Central memory CD4-positive, alpha-beta T cell (primary cell): Measurements from ENCODE around the gene DLEU7.
A peak's percentile ranks its signal among the peaks of the same experiment; 100 is the strongest.

Experiments used
- DNase-seq: peaks from one replicate; pipeline ENCODE4 v3.0.0; 2022

Gene DLEU7

DNA sequence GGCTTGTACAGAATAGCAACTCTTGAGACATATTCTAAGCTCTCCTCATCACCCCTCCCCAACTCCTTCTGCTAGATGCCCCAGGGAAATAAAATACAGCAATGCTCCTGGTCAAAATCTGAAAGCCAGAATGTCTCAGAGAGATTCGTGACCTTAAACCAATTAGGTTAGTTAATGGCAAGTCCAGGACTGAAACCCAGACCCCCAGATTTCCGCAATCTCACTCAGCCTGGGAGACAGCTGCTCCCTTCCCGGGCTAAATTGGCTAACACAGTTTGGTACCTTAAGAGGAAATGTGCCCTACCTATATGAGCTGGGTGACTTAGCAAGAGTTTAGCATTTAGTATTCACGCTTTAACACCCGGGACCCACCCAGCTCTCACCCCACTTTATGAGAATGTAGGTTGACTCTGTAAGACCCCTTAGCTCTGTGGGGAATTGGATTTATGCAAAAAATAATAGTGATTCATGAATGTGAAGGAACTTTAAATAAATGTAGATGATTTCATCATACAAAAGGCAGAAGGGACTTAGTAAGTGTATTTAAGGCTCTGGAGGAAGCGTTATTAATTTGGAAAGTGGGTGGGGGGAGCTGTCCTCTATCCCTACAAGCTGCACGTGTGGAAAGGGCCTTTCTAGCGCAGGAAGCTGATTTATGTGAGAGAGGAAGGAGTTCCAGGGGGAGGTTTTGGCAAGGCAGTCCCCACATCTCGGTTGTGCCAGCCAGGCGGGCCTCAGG lies 1.1 kb downstream of the DLEU7 start:
- no peak for DNase-seq

DNA sequence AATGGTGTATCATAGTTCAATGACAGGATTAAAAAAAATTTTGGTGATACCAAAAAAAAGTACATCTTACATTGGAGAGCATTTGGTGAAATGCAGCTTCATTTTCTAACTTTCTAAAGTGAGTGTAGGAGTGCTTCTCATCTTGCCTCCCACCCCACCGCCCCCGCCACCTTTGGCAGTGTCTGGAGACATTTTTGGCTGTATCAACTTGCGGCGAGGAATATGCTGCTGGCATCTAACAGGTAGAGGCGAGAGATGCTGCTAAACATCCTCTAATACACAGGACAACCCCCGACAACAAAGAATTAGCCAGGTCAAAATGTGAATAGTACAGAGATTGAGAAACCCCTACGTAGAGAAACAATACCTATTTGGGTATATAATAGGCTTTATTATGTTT lies 1.7 kb downstream of the DLEU7 start:
- no peak for DNase-seq

DNA sequence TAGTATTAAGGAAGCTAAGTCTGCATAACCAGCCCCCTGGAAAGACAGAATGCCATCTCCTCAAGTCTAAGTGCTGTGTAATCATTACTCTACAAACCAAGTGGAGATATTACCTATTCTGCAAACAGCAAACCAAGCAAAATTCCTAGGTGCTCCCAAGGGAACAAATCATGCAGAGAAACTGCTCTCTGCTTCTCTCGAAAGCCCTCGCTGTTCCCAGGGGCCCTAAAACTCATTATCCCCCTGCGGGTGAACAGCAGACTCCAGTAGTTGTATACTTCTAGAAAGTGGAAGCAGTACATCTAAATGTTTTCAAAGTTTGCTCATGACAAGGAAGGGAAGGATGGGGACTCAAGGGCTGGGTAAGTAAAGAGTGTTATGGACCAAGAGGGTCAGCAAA lies 3.2 kb downstream of the DLEU7 start:
- no peak for DNase-seq

DNA sequence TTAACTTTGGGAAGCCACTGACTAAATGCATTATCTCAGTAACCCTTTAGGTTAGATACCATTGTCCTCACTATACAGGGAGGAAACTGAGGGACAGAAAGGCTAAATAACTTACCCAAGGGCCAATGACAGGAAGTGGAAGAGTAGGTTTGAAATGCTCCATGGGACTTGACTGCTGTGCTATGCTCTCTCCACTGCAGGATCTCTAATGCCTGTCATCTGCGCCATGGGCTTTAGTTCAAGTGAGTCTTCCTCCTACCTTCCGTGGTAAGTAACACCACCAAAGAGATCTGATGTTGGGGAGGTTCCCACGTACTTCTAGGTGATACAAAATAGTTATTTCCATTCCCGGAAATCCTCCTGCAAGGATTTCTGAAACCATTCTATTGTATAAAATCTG lies 3.7 kb downstream of the DLEU7 start:
- DNase-seq = no peak

DNA sequence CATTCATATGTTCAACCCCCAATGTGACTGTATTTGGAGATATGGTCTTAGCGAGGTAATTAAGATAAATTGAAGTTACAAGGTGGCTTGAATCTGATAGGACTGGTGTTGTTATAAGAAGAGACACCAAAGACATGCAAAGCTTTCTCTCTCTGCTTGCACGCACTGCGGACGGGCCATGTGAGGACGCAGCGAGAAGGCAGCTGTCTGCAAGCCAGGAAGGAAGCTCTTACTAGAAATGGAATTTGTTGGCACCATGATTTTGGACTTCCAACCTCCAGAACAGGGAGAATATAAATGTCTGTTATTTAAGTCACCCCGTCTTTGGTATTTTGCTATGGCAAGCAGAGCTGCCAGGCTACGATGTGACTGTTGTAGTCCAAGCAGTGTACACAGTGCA lies 4.8 kb downstream of the DLEU7 start:
- no peak for DNase-seq

DNA sequence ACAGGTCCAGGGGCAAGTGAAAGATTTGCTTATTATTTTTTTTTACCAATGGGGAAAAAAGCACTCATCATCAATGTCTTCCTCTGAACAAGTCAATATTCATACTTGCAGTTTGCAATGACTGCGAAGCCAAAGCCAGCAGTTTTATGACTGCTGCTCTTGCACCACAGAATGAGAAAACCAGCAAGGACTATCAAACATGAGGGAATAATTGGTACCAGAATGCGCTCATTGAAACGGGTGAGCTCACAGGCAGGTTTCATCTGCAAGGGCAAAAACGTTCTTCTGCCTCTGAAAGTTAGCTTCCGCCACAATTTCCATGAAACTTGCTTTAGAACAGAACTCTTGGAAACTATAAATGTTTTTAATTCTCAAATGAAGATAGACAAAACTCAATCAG lies 5.5 kb downstream of the DLEU7 start:
- no peak for DNase-seq

DNA sequence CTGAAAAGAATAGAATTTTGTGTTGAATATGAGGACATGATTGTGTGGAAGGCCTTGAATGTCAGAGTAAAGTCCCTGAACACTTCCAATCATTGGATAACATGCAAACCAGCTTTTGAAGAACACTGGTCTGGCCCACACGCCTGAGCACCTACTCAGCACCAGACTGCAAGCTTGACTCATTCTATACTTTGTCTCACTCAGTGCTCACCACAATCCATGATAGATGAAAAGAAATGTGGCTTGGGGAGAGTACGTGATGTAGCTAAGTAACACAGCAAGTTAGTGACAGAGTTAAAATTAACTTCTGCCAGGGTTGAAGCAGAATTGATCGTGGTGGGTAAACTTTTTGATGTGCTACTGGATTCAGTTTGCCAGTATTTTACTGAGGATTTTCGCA lies 12.0 kb downstream of the DLEU7 start:
- no peak for DNase-seq

DNA sequence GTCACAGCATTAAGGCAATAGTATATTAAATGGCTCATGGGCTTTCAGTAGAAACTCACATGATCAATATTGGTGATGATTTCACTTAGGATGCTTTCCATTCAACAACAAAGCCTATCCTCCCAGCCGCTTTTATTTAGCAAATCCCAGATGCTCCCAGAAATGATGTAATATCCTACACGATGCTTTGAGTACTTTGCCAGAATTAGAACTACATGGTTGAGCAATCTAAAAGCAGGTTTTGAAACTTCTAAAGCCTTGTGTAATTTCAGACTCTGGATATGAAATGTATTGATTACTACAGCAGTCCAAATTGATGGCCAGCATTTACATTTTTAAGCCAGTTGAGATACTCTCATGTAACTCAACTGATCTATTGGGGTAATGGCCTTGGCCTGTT lies 13.6 kb downstream of the DLEU7 start:
- no peak for DNase-seq

DNA sequence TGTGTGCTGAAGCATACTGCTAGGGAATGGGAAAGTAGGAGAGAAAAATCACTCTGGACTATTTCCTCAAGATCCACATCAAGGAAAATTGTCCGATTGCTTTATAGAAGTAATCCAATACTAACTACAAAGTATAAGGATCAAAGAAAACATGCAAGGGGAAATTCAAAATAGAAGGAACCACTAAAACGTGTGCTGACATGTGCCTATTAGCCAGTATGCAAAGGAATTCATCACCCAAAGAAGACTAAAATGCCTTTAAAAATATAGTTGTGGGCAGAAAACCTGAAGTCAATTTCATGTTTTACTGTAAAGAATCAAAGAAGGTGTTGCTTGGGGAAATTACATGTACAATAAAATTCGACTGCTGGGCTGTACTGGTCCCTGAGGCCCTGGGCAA lies 14.3 kb downstream of the DLEU7 start:
- no peak for DNase-seq

DNA sequence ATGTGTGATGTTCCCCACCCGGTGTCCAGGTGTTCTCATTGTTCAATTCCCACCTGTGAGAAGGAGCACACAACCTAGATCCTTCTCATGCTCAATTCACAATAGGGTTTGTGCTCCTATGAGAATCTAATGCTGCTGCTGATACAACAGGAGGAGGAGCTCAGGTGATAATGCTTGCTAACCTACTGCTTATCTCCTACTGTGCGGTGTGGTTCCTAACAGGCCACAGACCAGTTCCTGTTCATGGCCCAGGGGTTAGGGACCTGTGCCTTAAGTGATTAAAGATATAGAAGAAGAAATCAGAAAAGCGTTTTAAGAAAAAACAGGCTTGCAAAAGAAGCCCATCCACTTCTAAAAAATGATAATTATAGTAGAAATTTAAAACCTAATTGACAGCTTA lies 17.5 kb downstream of the DLEU7 start:
- no peak for DNase-seq

DNA sequence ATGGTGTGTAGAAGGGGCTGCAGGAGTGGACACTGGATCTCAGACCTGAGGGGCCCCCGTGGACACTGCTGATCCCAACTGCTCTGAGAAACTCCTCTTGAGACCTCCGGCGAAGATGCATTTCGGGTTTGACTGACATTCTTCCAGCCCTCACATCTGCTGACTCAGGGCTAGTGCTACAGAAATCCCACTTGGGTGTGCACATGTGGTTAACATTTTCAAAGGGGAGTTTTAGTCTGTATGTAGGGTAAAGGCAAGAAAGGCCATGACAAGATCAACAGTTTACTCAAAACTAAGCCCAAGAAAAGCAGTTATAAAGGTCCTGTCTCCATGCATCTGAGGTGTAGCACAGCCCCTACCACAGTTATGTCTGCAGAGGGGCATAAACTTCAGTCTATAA lies 31.2 kb downstream of the DLEU7 start:
- DNase-seq = no peak

DNA sequence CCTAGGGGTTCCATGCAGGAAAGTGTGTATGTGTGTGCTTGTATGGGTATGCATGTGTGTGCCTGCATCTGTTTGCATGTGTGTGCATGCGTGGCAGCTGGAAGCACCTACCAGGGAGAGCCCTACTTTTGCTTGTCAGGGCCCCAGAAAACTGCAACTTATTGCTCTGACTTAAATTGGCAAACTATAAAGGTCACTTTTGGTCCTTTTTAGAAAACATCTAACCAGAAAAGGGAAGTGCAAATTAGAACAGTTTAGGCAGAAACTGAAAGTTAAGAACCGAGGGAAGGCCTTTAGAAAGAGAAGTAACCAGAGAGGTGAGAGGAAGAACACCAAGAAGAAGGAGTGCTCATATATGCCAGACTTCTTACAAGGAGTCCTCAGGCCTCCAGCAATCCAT lies 32.5 kb downstream of the DLEU7 start:
- DNase-seq = no peak

DNA sequence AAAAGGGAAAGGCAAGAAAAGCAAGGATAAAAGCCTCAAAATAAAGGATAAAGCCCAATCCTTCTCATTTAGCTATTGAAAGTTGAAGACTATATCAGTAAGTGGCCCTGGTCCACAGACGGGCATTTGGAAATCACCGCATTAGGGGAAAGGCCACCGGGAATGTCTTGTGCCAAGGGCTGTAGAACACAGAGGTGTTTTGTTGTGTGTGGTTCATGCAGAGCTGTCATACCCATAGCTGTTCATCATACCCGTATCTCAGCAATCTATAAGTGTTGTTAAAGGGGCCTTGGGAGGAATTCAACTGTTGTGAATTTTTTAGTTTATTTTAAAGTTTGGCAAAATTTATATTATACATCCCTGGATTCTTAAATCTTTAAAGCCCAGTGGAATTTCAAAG lies 33.0 kb downstream of the DLEU7 start:
- no peak for DNase-seq

DNA sequence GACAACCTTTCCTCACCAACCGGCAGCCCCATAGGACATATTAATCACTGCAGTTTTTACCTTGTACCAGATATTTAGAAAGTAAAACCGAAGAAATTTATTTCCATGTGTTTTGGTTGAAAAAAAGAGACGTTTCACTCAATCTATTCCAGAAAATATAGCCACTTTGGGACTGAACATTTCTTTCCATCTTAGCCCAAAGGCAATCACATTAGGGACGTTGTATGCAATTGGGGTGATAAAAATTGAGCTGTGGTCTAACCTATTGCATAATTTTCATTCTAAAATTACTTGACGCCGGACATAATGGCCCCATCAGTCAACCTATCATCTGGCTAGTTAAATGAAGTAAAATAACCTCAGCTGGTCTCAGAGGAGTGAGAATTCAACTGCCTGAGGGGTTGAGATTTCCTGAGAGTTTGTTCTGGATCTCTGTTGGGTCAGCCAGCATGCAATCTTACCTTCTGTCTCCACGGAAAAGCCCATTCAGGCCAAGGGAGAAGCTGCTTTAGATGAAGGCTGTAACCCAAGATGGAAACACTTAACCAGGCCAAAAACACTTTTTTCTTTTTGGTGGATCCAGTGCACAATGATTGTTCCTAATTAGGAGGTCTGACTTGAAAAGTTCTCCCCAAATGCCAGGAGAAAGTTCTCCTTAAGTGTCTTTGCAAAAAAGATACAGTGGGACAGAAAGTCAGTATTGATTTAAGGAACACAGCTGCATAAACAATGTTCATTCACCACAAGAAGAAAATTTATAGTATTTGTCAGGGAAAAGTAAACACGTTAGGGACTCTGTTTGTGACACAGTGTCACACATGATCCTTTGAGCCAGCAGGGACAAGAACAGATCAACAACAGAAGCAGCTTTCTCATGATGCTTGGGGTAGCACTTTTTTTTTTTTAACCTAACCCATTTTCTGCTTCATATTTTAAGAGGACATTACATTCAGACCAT lies 34.1 kb downstream of the DLEU7 start:
- DNase-seq = no peak

DNA sequence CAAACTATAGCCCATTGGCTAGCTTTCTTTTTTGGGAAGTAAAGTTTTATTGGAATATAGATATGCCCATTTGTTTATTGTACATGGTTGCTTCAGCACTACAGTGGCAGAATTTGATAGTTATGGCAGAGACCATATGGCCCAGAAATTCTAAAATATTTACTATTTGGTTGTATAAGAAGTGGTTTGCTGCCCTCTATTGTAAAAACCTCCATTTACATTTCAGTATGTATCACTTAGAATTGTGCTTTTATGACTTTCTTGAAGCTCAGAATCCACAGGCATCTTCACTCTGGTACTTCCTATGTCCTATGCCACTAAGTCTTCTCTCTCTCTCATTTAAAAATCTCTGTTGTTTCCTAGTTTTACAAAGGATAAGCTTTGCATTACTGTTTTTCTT lies 37.7 kb downstream of the DLEU7 start:
- DNase-seq = no peak

DNA sequence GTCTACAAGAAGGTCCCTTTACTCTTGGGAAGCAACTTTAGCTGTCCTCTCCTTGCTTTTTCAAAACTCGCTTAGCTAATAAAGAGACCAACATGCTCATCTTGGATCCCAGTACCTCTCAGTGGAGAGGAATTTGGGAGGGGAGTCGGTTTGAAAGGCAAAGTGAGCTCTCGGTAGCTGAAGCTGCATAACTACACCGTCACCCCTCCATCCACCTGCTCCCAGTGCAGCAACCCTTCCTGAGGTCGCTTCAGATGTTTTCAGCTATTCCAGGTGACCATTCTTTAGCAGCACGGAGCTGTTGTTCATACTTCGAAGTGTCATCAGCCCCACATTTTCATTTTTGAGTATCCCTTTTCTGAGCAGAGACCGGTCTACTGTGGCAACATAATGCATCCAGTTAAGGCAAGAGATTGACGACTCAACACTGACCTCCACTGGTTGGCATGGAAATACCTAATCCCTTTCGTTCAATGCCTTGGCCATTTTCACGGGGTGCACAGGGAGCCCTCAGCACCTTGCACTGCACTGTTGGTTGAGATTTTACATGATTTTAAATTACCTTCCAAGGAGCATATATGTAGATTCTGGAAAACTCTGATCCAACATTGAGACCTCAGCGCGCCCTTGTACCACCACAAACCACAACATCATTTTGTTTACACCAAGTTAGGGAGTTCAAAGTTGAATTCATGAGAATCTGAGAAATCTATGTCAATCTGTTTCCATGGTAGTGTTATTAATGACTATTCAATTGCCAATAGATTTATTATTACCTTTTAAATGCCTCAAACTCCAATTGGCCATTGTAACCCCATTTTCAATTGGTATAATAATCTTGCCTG lies 42.2 kb downstream of the DLEU7 start:
- peak; percentile 48 for DNase-seq

DNA sequence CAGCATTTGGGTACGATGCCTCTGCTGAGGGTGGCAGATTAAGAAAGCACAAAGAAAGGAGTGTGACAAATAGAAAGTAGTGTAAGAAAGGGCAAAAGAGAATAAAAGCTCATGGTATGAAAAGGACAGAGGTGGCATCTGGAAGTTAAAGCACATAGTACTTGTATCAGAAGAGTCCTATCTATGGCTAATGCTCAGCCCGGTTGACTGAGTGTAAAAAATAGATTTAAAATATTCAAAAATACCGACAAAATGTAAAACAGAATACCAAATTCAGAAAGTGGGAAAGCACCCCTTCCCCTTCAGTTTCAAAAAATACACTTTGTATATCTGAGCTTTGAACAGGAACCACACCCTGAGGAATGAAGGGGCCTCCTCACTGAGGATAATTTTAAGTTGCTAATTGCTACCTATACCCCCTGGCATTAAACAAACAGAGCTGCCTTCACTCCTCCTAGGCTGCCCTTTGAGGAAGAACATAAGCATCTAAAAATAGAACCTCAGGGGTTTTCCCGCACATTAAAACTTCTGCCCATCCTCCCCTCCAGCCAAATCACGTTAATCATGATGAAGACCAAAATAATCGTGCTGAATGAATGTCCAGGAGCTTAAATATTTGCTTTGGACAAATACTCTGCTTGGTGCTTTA lies 43.3 kb downstream of the DLEU7 start:
- DNase-seq = no peak

DNA sequence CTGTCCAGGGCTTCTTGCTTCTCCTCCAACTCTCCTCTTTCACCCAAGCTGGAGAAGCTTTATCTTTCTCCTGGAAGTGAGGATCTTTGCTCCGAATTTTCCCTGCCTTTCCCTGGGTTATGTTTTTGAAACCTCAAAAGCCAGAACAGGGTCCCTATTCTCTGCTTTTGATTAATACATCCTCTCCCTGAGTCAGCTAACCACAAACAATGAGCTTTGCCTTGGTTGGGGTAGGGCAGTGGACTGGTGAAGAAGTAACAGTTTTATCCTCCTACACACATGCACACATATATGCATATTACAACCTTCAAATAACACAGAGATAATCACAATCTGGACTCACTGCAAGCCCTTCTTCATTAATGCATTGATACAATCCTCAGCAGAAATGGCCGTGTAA lies 44.6 kb downstream of the DLEU7 start:
- no peak for DNase-seq

DNA sequence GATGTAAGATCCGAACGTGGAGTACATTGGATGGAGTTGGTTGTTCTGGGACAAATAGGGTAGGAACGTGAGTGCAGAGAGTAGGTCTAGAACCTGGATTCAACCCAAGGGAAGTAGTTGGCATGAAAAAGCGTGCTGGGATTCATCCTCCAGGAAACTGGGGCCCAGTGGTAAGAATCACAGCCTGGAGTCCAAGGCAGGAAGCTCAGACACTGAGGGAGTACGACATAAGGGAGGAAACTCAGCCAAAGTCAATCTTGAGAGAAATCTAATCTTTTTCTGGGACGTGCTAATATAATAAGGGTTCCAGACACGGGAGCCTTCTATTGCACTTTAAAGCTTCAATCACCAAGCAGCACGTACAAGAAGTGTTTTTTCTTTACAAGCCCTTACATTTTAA lies 46.4 kb downstream of the DLEU7 start:
- no peak for DNase-seq

DNA sequence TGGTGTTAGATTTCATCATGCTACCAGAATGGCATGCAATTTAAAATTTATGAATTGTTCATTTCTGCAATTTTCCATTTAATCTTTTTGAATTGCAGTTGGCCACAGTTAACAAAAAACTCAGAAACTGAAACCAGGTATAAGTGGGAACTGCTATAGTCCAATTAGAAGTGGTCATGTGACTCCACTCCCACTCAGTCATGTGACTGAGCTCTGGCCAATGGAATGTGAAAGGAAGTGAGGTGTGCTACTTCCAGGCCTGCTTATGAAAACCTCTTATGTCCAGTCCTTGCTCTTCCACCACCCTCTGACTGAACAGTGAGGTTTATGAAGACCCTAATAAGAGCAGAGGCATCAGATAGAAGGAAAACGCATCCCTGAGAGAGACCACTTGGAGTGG lies 47.0 kb downstream of the DLEU7 start:
- DNase-seq = no peak

DNA sequence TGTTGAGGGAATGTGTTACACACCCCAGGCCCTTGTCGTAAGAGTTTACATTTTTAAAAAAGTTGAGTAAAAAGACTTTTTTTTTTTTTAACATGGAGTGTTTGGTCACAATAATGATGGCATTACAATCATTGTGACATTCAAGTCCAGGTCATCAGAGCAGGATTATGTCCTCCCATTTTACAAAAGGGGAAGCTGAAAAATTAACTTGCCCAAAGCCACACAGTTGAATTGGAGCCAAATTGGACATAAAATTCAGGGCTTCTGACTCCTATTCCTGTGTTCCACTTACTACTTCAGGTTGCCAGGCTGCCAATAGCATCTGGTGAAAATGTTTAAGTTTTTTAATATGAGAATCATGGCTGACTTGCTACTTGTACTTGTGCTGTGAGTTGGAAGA lies 49.3 kb downstream of the DLEU7 start:
- DNase-seq = no peak

DNA sequence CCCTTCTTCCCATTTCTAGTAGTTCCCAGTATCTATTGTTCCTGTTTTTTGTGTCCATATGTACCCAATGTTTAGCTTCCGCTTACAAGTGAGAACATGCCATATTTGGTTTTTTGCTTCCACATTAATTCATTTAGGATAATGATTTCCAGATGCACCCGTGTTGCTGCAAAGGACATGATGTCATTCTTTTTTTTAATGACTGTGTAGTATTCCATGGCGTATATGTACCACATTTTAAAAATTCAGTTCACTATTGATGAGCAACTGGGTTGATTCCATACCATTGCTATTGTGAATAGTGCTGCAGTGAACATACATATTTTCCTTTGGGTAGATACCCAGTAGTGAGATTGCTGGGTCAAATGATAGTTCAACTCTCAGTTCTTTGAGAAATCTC lies 50.5 kb downstream of the DLEU7 start:
- no peak for DNase-seq
